HG03135 (cell line): ENCODE measurements around the gene CDC42BPB.

Experiments
- ATAC-seq: cut with Tn5 transposase; IDR thresholded peaks from one replicate; pipeline ENCODE4 v1.9.1; 2021; ENCODE audit warnings: mild to moderate bottlenecking, moderate library complexity; ENCODE audit not compliant: unreplicated experiment

CDC42BPB gene

GRCh38 chr14:103019236-103019635 lies 38.1 kb downstream of the CDC42BPB start:
- ATAC-seq: no peak

GRCh38 chr14:103016594-103016993 lies 40.8 kb downstream of the CDC42BPB start:
- ATAC-seq: no peak

- ATAC-seq: no peak
Observed at GRCh38 chr14:103016071-103016470, 41.3 kb downstream of the CDC42BPB start.

GRCh38 chr14:103015426-103015825 lies 41.9 kb downstream of the CDC42BPB start:
- ATAC-seq: no peak

GRCh38 chr14:103014466-103015228 lies 42.7 kb downstream of the CDC42BPB start:
- ATAC-seq: no peak

- ATAC-seq: no peak
Observed at GRCh38 chr14:103013028-103013427, 44.3 kb downstream of the CDC42BPB start.

GRCh38 chr14:103009559-103009958 lies 47.8 kb downstream of the CDC42BPB start:
- no peak for ATAC-seq

GRCh38 chr14:103008768-103009357 lies 48.5 kb downstream of the CDC42BPB start:
- no peak for ATAC-seq

- ATAC-seq: no peak
Observed at GRCh38 chr14:103008126-103008525, 49.2 kb downstream of the CDC42BPB start.

GRCh38 chr14:103007555-103007954 lies 49.8 kb downstream of the CDC42BPB start:
- no peak for ATAC-seq

- no peak for ATAC-seq
Observed at GRCh38 chr14:103006991-103007520, 50.3 kb downstream of the CDC42BPB start.

GRCh38 chr14:103006106-103006505 lies 51.2 kb downstream of the CDC42BPB start:
- no peak for ATAC-seq

- no peak for ATAC-seq
Observed at GRCh38 chr14:103003850-103004249, 53.5 kb downstream of the CDC42BPB start.

- ATAC-seq: no peak
Observed at GRCh38 chr14:103003351-103003615, 54.1 kb downstream of the CDC42BPB start.

- ATAC-seq: no peak
Observed at GRCh38 chr14:103002578-103003350, 54.6 kb downstream of the CDC42BPB start.

- ATAC-seq: no peak
Observed at GRCh38 chr14:103001651-103002396, 55.5 kb downstream of the CDC42BPB start.

GRCh38 chr14:103001226-103001625 lies 56.1 kb downstream of the CDC42BPB start:
- no peak for ATAC-seq

GRCh38 chr14:103000291-103000921 lies 56.9 kb downstream of the CDC42BPB start:
- ATAC-seq: no peak

GRCh38 chr14:102999227-102999895 lies 58.0 kb downstream of the CDC42BPB start:
- ATAC-seq: no peak

GRCh38 chr14:102998393-102998792 lies 59.0 kb downstream of the CDC42BPB start:
- ATAC-seq: no peak
